Measurements from ENCODE around the gene C1QA. TPM values are rescaled to one million over a fixed set of nuclear protein-coding genes. Genes with fewer than 3 reads are reported as not detected.

The C1QA gene
- total RNA-seq, 1 donor from 2014 or later: not detected

DNA sequence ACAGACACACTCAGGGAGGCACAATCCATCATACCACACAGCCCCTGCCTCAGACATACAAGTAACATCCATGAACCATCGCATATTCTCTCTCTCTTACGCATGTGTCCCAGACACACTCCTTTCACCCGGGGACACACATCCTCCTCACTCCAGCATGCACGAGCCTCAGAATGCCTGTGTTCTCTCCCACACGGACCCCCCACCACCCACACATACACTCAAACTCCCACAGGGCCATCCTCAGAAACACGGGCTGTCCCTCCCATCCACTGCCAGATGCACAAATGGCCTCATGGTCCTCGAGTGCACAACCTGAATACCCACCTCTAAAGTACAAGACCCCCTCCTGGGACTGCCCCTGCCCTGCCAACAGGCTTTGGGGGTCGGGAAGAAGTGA, 4.8 kb downstream of the C1QA start:
- TF ChIP-seq, protein P1, sequence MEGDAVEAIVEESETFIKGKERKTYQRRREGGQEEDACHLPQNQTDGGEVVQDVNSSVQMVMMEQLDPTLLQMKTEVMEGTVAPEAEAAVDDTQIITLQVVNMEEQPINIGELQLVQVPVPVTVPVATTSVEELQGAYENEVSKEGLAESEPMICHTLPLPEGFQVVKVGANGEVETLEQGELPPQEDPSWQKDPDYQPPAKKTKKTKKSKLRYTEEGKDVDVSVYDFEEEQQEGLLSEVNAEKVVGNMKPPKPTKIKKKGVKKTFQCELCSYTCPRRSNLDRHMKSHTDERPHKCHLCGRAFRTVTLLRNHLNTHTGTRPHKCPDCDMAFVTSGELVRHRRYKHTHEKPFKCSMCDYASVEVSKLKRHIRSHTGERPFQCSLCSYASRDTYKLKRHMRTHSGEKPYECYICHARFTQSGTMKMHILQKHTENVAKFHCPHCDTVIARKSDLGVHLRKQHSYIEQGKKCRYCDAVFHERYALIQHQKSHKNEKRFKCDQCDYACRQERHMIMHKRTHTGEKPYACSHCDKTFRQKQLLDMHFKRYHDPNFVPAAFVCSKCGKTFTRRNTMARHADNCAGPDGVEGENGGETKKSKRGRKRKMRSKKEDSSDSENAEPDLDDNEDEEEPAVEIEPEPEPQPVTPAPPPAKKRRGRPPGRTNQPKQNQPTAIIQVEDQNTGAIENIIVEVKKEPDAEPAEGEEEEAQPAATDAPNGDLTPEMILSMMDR (IDR thresholded peaks at IDR 0.05; ENCODE audit: unreplicated experiment): no peak
- H3K27me3 Mint-ChIP-seq: peaks cover 26% of the 10 kb centered on the region
- no peaks in the 10 kb centered on the region for H3K9me3 Mint-ChIP-seq (ENCODE audit: low read depth)
- no peaks in the 10 kb centered on the region for H3K36me3 Mint-ChIP-seq (ENCODE audit: insufficient read depth)
- no peak for DNase-seq (ENCODE audit: low spot score, unreplicated experiment)
- H3K27ac Mint-ChIP-seq: no peak overlapping the region
- peaks cover 6% of the 10 kb centered on the region for H3K4me1 Mint-ChIP-seq (ENCODE audit: low read depth)
- H3K4me3 Mint-ChIP-seq (ENCODE audit: low read depth): no peak overlapping the region

DNA sequence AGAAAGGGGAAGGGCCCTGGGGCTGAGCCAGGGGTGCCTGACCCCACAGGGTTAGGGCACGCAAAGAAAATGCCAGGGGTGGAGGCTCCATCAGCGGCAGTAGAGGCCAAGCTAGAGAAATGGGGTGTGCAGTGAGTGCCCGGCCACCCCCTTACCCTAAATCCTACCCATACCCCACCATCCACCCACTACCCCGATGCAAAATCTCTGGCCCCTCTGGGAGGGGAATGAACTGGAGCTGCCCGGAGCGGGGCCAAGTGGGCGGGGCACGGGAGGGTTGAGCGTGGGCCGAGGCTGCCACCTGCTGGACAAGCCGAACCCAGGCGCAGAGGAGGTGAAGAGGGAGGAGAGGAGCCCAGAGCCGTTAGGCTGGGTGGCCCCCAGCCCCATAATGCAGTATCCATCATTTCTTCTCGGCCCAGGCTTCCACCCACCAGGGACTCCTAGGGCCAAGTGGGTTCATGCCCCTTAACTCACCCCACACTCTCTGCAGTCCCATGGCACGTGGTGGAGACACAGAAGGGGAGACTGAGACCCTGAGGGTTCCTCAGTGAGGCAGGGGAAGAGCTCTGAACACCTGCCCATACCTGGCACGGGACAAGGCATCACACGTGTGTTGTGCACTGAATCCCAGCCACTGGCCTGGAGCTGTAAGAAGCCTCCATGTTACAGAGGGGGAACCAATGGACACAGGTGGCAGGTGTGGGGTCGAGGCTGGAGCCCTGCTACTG, 5.6 kb downstream of the C1QA start:
- DNase-seq (ENCODE audit: low spot score, unreplicated experiment): peak; percentile 79
- TF ChIP-seq, protein P1 (IDR thresholded peaks at IDR 0.05; ENCODE audit: unreplicated experiment): peak; percentile 94
- Mint-ChIP-seq H3K27ac (no peak overlapping the region), H3K4me1 (ENCODE audit: low read depth) (peaks cover 2% of the 10 kb centered on the region), H3K9me3 (ENCODE audit: low read depth) (no peaks in the 10 kb centered on the region), H3K4me3 (ENCODE audit: low read depth) (no peak overlapping the region), H3K27me3 (peaks cover 21% of the 10 kb centered on the region), H3K36me3 (ENCODE audit: insufficient read depth) (no peaks in the 10 kb centered on the region)

DNA sequence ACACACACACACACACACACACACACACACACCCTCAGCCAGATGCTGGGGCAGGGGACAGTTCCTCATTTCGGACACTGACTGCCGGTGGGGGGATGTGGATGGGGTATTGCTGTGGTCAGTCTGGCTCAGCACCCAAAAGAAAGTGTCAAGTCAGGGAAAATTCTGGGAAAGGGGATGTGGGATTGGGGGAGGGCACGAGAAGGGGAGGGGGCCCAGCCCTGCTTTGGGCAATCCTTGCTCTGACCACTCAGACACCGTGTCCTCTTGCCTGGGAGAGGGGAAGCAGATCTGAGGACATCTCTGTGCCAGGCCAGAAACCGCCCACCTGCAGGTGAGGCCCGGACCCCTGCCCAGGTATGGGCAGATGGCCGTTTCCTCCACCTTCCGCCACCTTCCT, 7.0 kb downstream of the C1QA start, which contains the start of gene C1QC:
Gene C1QC (plus strand): TSS at position 253 of the 400 bp plus-strand sequence. CDS start 391 bp downstream, outside the sequence.
- TF ChIP-seq, protein P1 (IDR thresholded peaks at IDR 0.05; ENCODE audit: unreplicated experiment): no peak
- Mint-ChIP-seq H3K27me3 (peaks cover 24% of the 10 kb centered on the region), H3K36me3 (ENCODE audit: insufficient read depth) (no peaks in the 10 kb centered on the region), H3K27ac (no peak within 1 kb of the TSS), H3K4me3 (ENCODE audit: low read depth) (no peak within 1 kb of the TSS), H3K9me3 (ENCODE audit: low read depth) (no peaks in the 10 kb centered on the region), H3K4me1 (ENCODE audit: low read depth) (no peaks in the 10 kb centered on the region)
- no peak for DNase-seq (ENCODE audit: low spot score, unreplicated experiment)

DNA sequence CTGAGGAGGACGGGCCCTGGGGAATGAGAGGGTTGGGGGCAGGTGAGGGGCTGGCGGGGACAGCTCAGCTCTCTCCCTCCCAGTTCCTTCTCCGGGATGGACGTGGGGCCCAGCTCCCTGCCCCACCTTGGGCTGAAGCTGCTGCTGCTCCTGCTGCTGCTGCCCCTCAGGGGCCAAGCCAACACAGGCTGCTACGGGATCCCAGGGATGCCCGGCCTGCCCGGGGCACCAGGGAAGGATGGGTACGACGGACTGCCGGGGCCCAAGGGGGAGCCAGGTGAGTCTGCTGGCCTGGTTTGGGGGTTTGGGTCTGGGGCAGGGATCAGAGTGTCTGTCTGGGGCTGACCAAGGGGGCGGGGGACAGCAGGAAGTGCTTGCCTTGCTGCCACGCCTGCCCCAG, 7.5 kb downstream of the C1QA start:
- no peak for DNase-seq (ENCODE audit: low spot score, unreplicated experiment)
- peaks cover 24% of the 10 kb centered on the region for H3K27me3 Mint-ChIP-seq
- TF ChIP-seq, protein P1 (IDR thresholded peaks at IDR 0.05; ENCODE audit: unreplicated experiment): no peak
- H3K9me3 Mint-ChIP-seq (ENCODE audit: low read depth): no peaks in the 10 kb centered on the region
- H3K27ac Mint-ChIP-seq: no peak overlapping the region
- H3K4me1 Mint-ChIP-seq (ENCODE audit: low read depth): no peaks in the 10 kb centered on the region
- no peaks in the 10 kb centered on the region for H3K36me3 Mint-ChIP-seq (ENCODE audit: insufficient read depth)
- no peak overlapping the region for H3K4me3 Mint-ChIP-seq (ENCODE audit: low read depth)

DNA sequence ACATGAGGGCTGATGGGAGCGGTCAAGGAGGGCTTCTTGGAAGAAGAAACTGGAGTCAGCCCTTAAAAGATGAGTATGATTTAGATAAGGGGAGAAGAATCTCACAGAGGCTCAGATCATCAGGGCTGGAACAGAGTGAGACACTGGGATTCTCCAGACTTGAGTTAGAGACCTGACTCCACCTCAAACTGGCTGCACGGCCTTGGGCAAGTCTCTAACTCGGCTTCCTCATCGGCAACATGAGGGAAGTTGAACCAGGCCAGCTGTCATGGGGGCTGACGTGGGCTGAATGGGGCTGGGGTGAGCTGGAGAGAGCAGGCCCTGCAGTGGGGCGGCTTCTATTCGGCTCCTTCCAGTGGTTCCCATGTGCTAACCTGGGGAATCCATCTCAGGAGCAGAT, 9.5 kb downstream of the C1QA start:
- Mint-ChIP-seq H3K27me3 (peaks cover 32% of the 10 kb centered on the region), H3K4me1 (ENCODE audit: low read depth) (no peaks in the 10 kb centered on the region), H3K9me3 (ENCODE audit: low read depth) (no peaks in the 10 kb centered on the region), H3K36me3 (ENCODE audit: insufficient read depth) (no peaks in the 10 kb centered on the region), H3K27ac (no peak overlapping the region), H3K4me3 (ENCODE audit: low read depth) (no peak overlapping the region)
- no peak for DNase-seq (ENCODE audit: low spot score, unreplicated experiment)
- TF ChIP-seq, protein P1 (IDR thresholded peaks at IDR 0.05; ENCODE audit: unreplicated experiment): no peak
